Activated CD4-positive, alpha-beta T cell treated with anti-CD3 and anti-CD28 coated beads, Interleukin-10, Interleukin-2, amounts not matched to agents 100 ng/mL and 50 ng/mL, durations not matched to agents 16 hours and 8 hours (primary cell): Measurements from ENCODE around the gene ASH1L.
"Not testable (repeated sequence)": the region's sequence is repeated elsewhere in the genome, so short reads cannot be mapped to it uniquely, and the experiment has no call there.

Experiments used
- DNase-seq: peaks from one replicate; pipeline ENCODE4 v3.0.0-alpha.2; 2020

ASH1L gene

DNA sequence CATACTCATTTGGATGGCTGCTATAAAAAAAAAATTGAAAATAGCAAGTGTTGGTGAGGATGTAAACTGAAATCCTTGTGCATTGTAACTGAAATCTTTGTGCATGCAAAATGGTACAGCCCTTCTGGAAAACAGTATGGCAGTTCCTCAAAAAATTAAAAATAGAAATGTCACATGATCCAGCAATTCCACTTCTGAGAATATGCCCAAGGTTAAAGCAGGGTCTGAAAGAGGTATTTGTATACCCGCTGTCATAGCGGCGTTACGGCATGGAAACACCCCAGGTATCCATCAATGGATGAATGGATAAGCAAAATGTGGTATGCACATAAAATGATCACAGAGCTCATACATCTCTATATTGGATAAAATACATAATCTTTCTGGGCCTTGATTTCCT is 125.2 kb downstream of the ASH1L start:
- no peak for DNase-seq

DNA sequence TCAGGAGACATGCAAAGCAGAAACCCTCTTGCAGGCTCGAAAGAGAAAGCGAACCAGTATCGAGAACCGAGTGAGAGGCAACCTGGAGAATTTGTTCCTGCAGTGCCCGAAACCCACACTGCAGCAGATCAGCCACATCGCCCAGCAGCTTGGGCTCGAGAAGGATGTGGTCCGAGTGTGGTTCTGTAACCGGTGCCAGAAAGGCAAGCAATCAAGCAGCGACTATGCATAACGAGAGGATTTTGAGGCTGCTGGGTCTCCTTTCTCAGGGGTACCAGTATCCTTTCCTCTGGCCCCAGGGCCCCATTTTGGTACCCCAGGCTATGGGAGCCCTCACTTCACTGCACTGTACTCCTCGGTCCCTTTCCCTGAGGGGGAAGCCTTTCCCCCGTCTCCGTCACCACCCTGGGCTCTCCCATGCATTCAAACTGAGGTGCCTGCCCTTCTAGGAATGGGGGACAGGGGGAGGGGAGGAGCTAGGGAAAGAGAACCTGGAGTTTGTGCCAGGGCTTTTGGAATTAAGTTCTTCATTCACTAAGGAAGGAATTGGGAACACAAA is 128.7 kb downstream of the ASH1L start:
- DNase-seq: not testable (repeated sequence)

DNA sequence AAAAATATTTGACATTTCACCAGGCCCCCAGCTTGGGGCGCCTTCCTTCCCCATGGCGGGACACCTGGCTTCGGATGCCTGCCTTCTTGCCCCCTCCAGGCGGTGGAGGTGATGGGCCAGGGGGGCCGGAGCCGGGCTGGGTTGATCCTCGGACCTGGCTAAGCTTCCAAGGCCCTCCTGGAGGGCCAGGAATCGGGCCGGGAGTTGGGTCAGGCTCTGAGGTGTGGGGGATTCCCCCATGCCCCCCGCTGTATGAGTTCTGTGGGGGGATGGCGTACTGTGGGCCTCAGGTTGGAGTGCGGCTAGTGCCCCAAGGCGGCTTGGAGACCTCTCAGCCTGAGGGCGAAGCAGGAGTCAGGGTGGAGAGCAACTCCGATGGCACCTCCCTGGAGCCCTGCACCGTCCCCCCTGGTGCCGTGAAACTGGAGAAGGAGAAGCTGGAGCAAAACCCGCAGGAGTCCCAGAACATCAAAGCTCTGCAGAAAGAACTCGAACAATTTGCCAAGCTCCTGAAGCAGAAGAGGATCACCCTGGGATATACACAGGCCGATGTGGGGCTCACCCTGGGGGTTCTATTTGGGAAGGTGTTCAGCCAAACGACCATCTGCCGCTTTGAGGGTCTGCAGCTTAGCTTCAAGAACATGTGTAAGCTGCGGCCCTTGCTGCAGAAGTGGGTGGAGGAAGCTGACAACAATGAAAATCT is 129.3 kb downstream of the ASH1L start:
- DNase-seq: not testable (repeated sequence)

DNA sequence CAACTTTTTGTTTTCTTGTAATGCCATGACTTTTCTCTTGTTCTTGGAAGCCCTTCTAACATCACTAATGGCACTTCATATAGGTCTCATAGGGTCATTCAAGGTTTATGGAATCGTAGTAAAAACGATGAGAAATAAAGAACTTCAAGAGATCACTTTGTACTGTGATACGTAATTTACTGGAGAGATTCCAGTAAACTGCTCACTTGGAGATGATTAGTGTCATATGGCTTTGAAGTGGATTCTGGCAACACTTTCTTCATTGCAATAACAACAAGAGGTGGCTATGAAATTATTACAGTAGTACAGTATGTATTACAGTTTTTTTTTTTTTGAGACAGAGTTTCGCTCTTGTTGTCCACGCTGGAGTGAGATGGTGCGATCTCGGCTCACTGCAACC is 138.5 kb downstream of the ASH1L start:
- no peak for DNase-seq

DNA sequence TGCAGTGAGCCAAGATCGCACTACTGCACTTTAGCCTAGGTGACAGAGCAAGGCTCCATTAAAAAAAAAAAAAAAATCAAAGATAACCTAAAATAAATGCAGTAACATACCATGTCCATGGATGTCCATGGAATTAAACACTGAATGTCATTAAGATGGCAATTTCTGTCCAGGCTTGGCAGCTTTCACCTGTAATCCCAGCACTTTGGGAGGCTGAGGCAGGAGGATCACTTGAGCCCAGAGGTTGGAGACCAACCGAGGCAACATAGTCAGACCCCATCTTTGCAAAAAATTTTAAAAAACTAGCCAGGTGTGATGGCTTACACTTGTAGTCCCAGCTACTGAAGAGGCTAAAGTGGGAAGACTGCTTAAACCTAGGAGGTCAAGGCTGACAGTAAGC is 141.8 kb downstream of the ASH1L start:
- DNase-seq: no peak

DNA sequence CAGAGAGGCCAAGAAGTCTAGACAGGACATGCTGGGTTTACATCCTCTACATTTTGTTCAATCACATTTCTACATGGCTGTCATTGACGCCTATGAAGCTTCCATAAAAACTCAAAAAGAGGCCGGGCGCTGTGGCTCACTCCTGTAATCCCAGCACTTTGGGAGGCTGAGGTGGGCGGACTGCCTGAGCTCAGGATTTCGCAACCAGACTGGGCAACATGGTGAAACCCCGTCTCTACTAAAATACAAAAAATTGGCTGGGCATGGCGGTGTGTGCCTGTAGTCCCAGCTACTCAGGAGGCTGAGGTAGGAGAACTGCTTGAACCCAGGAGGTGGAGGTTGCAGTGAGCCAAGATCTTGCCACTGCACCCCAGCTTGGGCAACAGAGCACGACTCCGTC is 150.8 kb downstream of the ASH1L start:
- not testable (repeated sequence) for DNase-seq

DNA sequence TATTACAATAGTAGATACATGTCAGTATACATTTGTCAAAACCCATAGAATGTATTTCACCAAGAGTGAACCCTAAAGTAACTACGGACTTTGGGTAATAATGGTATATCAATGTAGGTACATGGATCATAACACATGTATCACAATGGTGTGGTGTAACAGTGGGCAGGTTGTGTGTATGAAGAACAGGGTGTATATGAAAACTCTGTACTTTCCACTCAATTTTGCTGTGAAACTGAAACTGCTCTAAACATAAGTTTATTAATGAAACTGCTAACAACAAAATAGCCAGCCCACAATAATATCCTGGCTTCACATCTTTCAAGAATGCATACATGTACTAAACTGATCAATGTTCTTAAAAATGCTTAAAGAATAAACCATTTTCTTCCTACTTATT is 151.7 kb downstream of the ASH1L start:
- no peak for DNase-seq

DNA sequence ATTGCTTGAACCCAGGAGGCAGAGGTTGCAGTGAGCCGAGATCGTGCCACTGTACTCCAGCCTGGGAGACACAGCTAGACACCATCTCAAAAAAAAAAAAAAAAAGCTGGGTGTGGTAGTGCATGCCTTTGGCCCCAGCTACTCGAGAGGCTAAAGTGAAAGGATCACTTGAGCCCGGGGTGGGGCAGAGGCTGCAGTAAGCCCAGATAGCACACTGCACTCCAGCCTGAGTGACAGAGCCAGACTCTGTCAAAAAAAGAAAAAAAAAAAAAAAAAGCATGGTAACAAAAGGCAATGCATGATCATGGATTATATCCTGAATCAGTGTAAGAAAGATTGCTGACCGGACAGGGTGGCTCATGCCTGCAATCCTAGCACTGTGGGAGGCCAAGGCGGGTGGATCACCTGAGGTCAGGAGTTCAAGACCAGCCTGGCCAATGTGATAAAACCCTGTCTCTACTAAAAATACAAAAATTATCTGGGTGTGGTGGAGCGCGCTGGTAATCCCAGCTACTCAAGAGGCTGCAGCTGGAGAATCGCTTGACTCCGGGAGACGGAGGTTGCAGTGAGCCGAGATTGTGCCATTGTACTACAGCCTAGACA is 165.6 kb downstream of the ASH1L start:
- no peak for DNase-seq

DNA sequence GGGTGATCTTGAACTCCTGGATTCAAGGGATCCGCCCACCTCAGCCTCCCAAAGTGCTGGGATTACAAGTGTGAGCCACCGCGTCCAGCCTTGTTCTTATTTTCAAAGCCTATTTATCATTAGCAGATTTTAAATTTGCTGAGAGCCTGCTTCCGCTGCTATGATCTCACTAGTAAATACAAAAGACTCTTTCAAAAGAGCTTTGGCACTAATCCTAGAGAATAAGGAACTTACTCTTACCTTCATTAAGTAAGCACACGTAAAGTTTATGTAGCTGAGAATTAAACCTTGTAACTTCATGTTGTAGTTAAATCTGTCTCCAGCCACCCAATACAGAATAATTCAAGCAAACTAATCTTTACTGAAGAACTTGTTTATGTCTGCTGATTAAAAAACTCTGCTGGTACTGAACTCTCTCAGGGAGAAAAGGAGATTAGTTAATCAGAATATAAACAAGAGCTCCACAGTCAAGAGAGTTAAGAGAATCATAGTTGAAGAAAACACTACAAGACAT is 169.6 kb downstream of the ASH1L start:
- DNase-seq: no peak

DNA sequence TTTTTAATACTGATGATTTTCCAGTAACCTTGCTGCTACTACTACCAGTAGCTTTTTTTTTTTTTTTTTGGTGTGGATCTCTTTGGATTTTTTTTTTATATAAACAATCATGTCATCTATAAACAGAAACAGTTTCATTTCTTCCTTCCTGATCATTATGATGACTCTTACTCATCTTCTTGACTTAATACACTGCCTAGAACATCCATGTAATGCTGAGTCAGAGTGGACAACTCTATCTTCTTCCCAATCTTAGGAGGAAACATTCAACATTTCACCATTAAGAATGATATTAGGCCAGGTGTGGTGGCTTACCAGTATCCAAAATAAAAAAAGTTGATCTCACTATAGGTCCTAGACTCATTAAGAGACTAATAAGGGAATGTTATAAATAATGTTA is 172.8 kb downstream of the ASH1L start:
- no peak for DNase-seq

DNA sequence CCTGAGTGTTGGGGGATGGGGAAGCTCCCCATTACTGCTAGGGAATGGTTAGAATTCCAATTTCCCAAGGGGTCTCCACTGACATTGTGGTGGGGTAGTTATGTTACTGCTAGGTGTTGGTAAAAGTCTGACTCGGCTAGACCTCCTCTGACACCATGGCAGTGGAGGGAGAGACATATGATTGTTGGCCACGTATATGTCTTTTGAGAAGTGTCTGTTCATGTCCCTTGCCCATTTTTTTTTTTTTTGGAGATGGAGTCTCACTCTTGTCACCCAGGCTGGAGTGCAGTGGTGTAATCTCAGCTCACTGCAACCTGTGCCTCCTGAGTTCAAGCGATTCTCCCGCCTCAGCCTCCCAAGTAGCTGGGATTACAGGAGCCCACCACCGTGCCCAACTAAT is 176.8 kb downstream of the ASH1L start:
- not testable (repeated sequence) for DNase-seq

DNA sequence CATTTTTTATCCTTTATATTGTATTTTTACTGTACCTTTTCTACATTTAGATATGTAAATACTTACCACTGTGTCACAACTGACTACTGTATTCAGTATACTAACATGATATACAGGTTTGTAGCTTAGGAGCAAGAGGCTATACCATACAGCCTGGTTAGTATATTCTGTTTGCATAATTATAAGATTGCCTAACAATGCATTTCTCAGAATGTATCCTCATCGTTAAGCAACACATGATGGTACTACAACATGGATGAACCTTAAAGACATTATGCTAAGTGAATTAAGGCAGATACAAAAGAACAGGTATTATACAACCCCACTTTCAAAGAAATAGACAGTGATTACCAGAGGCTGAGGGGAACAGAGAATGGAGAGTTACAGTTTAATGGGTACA is 179.2 kb downstream of the ASH1L start:
- DNase-seq: no peak

DNA sequence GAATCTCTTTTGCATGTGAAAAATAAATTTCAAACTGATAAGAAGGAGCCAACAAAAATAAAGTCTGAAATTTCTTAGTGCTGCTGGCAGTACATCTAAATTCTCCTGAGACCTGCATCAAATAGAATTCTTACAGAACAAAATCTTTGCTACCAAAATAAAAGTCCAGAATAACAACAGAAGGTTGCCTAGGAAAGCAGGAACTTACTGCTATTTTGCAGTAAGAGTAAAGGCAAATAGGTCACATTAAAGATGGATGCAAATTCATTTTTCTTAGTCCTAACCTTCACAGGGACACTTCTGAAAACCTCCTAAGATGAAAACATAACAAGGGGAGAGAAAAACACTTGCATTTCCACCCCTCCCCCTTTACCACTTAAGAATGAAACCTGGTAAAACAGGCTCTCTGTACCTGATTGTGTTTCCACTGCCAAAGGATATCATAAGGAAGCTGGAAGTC is 182.9 kb downstream of the ASH1L start:
- DNase-seq: no peak

DNA sequence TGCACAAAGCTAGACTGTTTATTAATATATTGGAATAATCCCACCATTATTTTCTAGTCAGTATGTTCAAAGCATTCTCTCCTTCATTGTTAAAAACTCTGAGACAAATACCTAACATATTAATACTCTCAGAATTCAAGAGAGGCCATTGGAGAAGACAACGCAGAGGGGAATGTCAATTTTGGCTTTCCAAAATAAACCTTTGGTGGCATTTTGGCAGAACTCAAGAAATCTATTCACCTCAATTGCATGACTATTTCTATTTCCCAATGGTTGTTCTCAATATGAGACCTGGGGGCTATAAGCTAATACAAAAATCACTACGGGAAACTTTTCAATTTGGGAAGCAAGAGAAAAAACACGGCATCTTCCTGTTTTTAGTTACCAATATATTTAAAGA is 183.4 kb downstream of the ASH1L start:
- no peak for DNase-seq

DNA sequence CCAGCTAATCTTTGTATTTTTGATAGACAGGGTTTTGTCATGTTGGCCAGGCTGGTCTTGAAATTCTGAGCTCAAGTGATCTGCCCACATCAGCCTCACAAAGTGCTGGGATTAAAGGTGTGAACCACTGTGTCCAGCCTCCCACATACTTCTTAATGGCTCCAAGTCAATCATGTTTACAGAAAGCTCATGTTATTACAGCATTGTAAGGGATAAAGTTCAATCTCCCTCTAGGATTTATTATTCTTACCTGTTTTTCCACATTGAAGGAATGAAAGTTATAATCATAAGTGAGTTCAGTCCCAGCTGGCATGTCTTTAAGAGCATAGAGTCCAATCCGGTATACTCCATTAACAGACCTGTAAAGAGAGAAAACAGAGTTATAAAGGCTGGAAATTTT is 202.6 kb downstream of the ASH1L start:
- no peak for DNase-seq

DNA sequence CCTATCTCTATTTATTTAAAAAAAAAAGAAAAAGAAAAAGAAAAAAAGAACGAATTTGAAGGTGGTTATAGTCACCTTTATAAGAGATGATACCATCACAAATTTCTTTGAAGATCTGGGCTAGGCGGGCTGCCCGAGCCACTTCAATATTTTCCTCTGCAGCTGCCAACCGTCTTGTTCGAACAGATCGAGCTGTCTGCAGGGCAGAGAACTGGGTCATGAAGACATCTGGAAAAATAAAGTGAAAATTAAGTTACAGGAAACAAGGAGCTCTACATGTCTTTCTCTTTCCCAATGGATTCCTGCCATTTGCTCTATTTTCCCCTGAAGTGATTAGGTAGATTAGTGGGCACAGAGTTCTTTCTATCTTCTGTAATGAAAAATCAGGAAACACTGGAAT is 210.0 kb downstream of the ASH1L start:
- DNase-seq: no peak

DNA sequence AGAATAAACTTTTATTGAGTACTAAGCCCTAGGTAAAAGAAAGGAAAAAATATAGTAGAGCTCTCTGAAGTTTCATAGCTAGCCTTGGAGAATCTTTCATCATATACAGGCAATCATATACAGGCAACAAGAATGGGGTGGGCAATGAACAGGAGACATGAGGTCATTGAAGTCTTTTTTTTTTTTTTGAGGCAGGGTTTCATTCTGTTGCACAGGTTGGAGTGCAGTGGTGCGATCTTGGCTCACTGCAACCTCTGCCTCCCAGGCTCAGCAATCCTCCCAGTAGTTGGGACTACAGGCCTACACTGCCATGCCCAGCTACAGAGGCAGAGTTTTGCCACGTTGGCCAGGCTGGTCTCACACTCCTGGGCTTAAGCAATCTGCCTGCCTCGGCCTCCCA is 219.8 kb downstream of the ASH1L start:
- DNase-seq: no peak

DNA sequence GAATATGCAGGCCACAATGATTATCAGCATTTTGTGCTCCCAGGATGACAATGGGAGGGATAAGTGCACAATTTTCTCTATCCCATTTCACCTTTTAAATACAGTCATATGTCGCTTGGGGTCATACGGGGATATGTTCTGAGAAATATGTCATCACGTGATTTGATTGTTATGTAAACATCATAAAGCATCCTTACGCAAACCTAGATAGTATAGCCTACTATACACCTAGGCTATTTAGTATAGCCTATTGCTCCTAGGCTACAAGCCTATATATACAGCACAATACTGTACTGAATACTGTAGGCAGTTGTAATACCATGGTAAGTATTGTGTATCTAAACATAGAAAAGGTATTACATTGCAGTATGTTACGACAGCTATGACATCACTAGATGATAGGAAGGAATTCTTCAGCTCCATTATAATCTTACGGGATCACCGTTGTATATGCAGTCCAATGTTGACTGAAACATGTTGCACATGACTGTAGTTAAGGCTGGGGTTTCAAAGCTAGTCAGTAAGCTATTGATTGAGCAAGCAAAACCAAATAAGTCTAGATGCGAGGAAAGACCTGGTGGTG is 223.0 kb downstream of the ASH1L start:
- no peak for DNase-seq

DNA sequence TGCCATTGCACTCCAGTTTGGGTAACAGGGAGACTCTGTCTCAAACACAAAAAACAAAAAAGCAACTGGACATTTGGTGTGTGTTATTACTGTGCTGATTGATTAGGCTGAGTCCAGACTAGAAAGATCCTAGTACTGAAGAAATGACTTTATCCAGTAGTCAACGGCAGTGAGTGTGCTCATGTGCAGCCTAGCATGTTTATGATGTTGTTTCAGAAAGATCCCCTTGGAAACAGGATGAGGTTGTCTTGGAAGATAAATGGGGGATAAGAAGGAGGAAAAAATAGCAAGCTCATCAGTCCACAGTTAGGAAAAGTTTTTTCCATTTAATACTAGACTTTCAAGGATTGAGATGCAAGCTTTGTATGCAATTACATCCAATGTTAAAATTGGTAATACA is 227.6 kb downstream of the ASH1L start:
- DNase-seq: no peak

DNA sequence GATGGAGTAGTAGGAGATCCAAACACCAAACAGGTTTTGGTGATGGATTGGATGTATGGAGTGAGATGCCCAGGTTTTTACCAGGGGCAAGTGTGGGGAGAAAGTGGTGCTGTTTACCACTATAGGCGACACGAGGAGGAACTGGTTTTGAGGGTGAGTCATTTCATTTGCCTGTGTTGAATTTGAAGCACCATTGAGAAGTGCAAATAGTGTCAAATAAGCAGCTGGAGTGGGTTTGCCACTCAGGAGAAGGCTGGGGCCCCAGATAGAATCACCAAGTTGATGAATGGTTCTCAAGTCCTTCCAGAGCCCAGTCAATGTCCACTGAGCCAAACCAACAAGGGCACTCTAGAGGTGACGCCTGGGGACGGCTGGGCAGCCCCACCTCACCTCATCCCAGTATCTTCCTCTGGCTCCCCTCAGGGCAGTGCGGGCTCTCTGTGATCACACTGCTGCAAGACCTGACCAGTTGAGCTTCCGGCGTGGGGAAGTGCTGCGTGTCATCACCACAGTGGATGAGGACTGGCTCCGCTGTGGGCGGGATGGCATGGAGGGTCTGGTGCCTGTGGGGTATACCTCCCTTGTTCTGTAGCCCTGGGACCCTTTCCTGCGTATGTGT is 232.5 kb downstream of the ASH1L start:
- peak; percentile 26 for DNase-seq

DNA sequence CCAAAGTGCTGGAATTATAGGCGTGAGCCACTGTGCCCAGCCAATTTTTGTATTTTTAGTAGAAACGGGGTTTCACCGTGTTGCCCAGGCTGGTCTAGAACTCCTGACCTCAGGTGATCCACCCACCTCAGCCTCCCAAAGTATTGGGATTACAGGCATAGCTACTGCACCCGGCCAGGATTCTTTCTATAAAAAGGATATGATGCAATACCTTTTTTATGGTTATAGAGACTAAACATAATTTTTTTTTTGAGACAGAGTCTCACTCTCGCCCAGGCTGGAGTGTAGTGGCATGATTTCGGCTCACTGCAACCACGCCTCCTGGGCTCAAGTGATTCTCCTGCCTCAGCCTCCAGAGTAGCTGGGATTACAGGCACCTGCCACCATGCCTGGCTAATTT is 233.7 kb downstream of the ASH1L start:
- not testable (repeated sequence) for DNase-seq

DNA sequence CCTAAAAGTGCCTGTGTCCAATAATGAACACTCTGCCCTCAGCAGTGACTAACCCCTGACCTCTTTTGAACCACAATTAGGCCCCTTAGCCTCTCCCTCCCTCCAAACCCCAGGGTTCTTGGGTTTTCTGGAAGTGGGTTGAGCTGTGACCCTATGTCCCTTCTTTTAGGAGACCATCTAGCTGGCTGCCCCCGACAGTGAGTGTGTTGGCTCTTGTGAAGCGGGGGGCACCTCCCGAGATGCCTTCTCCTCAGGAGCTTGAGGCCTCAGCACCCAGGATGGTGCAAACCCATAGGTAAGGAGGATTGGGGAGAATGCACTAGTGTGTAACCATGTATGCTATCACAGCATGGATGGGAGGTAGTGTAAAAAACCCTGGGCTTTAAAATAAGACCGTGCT is 234.6 kb downstream of the ASH1L start:
- no peak for DNase-seq

DNA sequence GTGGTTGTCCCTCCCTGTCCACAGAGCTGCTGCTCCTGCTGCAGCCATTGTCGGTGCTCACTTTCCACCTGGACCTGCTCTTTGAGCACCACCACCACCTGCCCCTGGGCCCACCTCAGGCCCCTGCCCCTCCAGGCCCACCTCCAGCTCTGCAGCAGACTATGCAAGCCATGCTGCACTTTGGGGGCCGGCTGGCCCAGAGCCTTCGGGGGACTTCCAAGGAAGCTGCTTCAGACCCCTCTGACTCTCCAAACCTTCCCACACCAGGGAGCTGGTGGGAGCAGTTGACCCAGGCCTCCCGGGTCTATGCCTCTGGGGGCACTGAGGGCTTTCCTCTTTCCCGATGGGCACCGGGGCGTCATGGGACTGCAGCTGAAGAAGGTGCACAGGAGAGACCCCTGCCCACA is 236.0 kb downstream of the ASH1L start:
- DNase-seq: no peak
